ENCODE results near the gene ILKAP.

ILKAP gene

GRCh38 chr2:238187618-238188548 lies 15.6 kb downstream of the ILKAP start:
- no peak overlapping the region for H3K4me3 ChIP-seq (replicated peaks; ENCODE audit: low read depth, low read length)
- no peak for DNase-seq (ENCODE audit: extremely low read depth, low read depth)
- TF ChIP-seq CTCF (IDR thresholded peaks at IDR 0.05; ENCODE audit: low read depth, low read length, missing control alignments), result no peak

- no peak for DNase-seq (ENCODE audit: extremely low read depth, low read depth)
- no peak overlapping the region for H3K4me3 ChIP-seq (replicated peaks; ENCODE audit: low read depth, low read length)
- no peak for TF ChIP-seq CTCF (IDR thresholded peaks at IDR 0.05; ENCODE audit: low read depth, low read length, missing control alignments)
These were observed 19.7 kb downstream of the ILKAP start for GRCh38 chr2:238183821-238184220.

DNA sequence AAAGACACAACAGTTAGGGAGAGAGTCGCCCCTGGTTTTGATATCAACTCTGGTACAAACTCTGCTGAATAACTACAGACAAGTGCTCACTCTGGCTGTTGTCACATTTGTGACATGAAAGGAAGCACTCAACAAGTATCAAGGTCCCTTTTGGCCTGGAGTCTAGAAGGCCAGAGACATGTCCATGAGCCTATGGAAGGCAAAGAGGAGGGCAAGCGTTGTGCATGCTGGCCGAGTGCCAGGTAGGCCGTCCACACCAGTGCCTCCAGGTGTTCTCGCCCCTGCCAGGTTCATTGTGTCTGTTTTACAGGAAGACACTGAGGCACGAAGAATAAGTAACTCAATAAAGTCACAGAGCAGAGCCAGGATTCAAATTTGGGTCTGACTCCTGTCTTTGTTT lies 21.1 kb downstream of the ILKAP start:
- TF ChIP-seq CTCF (IDR thresholded peaks at IDR 0.05; ENCODE audit: low read depth, low read length, missing control alignments), result no peak
- no peak overlapping the region for H3K4me3 ChIP-seq (replicated peaks; ENCODE audit: low read depth, low read length)
- DNase-seq (ENCODE audit: extremely low read depth, low read depth), result no peak

DNA sequence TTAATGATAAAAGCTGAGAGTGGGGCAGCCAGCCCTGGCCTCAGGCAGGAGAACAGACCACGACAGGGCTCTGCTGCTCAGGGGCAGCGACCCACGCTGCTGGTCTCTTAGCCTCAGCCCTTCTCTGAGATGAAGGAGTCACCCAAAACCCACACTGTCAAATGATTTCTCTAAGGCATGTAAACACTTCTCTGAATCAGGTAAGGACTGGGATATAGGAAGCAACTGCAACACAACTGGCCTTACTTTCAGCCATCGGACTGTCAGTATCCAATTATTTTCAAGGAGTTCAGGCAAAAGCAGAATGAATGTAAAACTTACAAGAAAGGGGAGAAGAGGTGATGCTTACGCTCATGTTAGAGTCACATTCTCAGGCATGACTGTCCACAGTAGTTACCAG lies 22.9 kb downstream of the ILKAP start:
- no peak for TF ChIP-seq CTCF (IDR thresholded peaks at IDR 0.05; ENCODE audit: low read depth, low read length, missing control alignments)
- H3K4me3 ChIP-seq (replicated peaks; ENCODE audit: low read depth, low read length), result no peak overlapping the region

GRCh38 chr2:238176613-238177012 lies 26.9 kb downstream of the ILKAP start:
- no peak overlapping the region for H3K4me3 ChIP-seq (replicated peaks; ENCODE audit: low read depth, low read length)
- TF ChIP-seq CTCF (IDR thresholded peaks at IDR 0.05; ENCODE audit: low read depth, low read length, missing control alignments), result no peak
- DNase-seq (ENCODE audit: extremely low read depth, low read depth), result no peak

More for the DNA sequence above, 22.9 kb downstream of the ILKAP start:
- DNase-seq (ENCODE audit: extremely low read depth, low read depth), result no peak

GRCh38 chr2:238174701-238175100 lies 28.8 kb downstream of the ILKAP start:
- no peak overlapping the region for H3K4me3 ChIP-seq (replicated peaks; ENCODE audit: low read depth, low read length)
- no peak for DNase-seq (ENCODE audit: extremely low read depth, low read depth)
- no peak for TF ChIP-seq CTCF (IDR thresholded peaks at IDR 0.05; ENCODE audit: low read depth, low read length, missing control alignments)

Data from HFF-Myc (cell line).